Activated CD4-positive, CD25-positive, alpha-beta regulatory T cell treated with anti-CD3 and anti-CD28 coated beads, Interleukin-2, amount 50 U/mL, for 16 hours (primary cell): ENCODE results near the gene ENO2.
A peak's percentile ranks its signal among the peaks of the same experiment; 100 is the strongest.
"Not testable (repeated sequence)": the region's sequence is repeated elsewhere in the genome, so short reads cannot be mapped to it uniquely, and the experiment has no call there.

Experiments
- DNase-seq: peaks from one replicate; pipeline ENCODE4 v3.0.0-alpha.2; 2020; ENCODE audit warnings: low read depth, low spot score

The ENO2 gene

GRCh38 chr12:6914246-6914946 lies at the start of gene ENO2:
Gene ENO2 (plus strand): TSS chr12:6914580. CDS start chr12:6915833, 1,253 bp downstream.
- peak; percentile 68 for DNase-seq

GRCh38 chr12:6865307-6865706 lies 49.1 kb upstream of the ENO2 start:
- not testable (repeated sequence) for DNase-seq

GRCh38 chr12:6866163-6866919 lies 48.0 kb upstream of the ENO2 start:
- no peak for DNase-seq

GRCh38 chr12:6866920-6867412 lies 47.4 kb upstream of the ENO2 start:
- DNase-seq, result no peak

GRCh38 chr12:6867413-6868210 lies 46.8 kb upstream of the ENO2 start, which contains the start of gene TPI1:
Gene TPI1 (plus strand): TSS chr12:6867531. CDS start chr12:6867567, 36 bp downstream.
- DNase-seq, result peak; percentile 55

GRCh38 chr12:6868211-6869048 lies 46.0 kb upstream of the ENO2 start:
- no peak for DNase-seq

- DNase-seq, result peak; percentile 75
These were observed 45.0 kb upstream of the ENO2 start for GRCh38 chr12:6869049-6870021.

- not testable (repeated sequence) for DNase-seq
These were observed 44.1 kb upstream of the ENO2 start for GRCh38 chr12:6870304-6870703.

GRCh38 chr12:6871052-6871957 lies 43.1 kb upstream of the ENO2 start:
- DNase-seq, result no peak

GRCh38 chr12:6872073-6873048 lies 42.0 kb upstream of the ENO2 start:
- peak; percentile 68 for DNase-seq

GRCh38 chr12:6873094-6874014 lies 41.0 kb upstream of the ENO2 start, which contains the start of gene SPSB2:
Gene SPSB2 (minus strand): TSS chr12:6873303. CDS start chr12:6872901, 402 bp downstream.
- DNase-seq, result peak; percentile 99

- DNase-seq, result not testable (repeated sequence)
These were observed 40.4 kb upstream of the ENO2 start for GRCh38 chr12:6874015-6874368.

- DNase-seq, result not testable (repeated sequence)
These were observed 34.6 kb upstream of the ENO2 start for GRCh38 chr12:6879824-6880223.

- no peak for DNase-seq
These were observed 31.1 kb upstream of the ENO2 start for GRCh38 chr12:6883252-6883651.

GRCh38 chr12:6883683-6884082 lies 30.7 kb upstream of the ENO2 start:
- no peak for DNase-seq

- DNase-seq, result no peak
These were observed 29.8 kb upstream of the ENO2 start for GRCh38 chr12:6884539-6884938.
